Peyer's patch (tissue), 4 donors: Measurements from ENCODE around the gene SEC24A. TPM values are rescaled to one million over a fixed set of nuclear protein-coding genes. Genes with fewer than 3 reads are reported as not detected.

ENCODE experiments used
- DNase-seq, 3 donors: peaks; one replicate each; pipeline ENCODE4 v3.0.0-alpha.2; 2017 to 2019
- H3K27ac ChIP-seq, 4 donors: fragments of 200-600 bp; sonication (generic); one replicate each; pipeline ENCODE4 v1.5.1; 2016 to 2019
- H3K27me3 ChIP-seq, 2 donors: fragments of 200-600 bp; sonication (generic); one replicate each; pipeline ENCODE4 v1.5.1; 2019
- H3K36me3 ChIP-seq, 3 donors: fragments of 200-600 bp; sonication (generic); one replicate each; pipeline ENCODE4 v1.5.1; 2016 to 2019
- H3K4me1 ChIP-seq, 4 donors: fragments of 200-600 bp; sonication (generic); one replicate each; pipeline ENCODE4 v1.5.1; 2016 to 2019
- H3K4me3 ChIP-seq, 4 donors: fragments of 200-600 bp; sonication (generic); 1 replicate in 3 of 4; 2 replicates in 1 of 4; pipeline ENCODE4 v1.5.1; 2016 to 2019; ENCODE audit warnings: mild to moderate bottlenecking in 1 of 4
- H3K9me3 ChIP-seq, 4 donors: fragments of 200-600 bp; sonication (generic); one replicate each; pipeline ENCODE4 v1.5.1; 2016 to 2019; ENCODE audit warnings: mild to moderate bottlenecking in 1 of 4
- POLR2A ChIP-seq, 2 donors: fragments of 450-650 bp; IDR thresholded peaks; one replicate each; pipeline ENCODE4 v1.5.1; 2017; ENCODE audit warnings: antibody characterized with exemption in 2 of 2, mild to moderate bottlenecking in 2 of 2, moderate library complexity in 2 of 2
- small RNA-seq, 2 donors: library from RNA; depleted of rRNA; stranded (forward); fragments of <200 nt; gene quantifications; one replicate each; pipeline ENCODE3, GENCODE V24; 2016
- total RNA-seq, 4 donors: library from RNA; depleted of rRNA; stranded (reverse); fragments of >200 nt; gene quantifications; one replicate each; pipeline ENCODE4 v1.1.0, GENCODE V29; 2016
- TF ChIP-seq, protein P1 (sequence below), 6 experiments: fragments of 450-650 bp in 4 of 6; fragments of 200-600 bp in 2 of 6; sonication (generic) in 1 of 6; IDR thresholded peaks; one replicate each; pipeline ENCODE4 v1.5.1; 2017 to 2019; ENCODE audit warnings: antibody characterized with exemption in 6 of 6, mild to moderate bottlenecking in 3 of 6, moderate library complexity in 1 of 6

SEC24A gene
- total RNA-seq, 4 donors from 2014 or later: 17.3 to 54.8 (median 40.4) TPM

- Histone ChIP-seq H3K4me3 (no peak overlapping the region), H3K4me1 (no peaks in the 10 kb centered on the region), H3K9me3 (no peaks in the 10 kb centered on the region), H3K27ac (no peak overlapping the region), H3K36me3 (peaks cover 0 to 96% (median 4%) of the 10 kb centered on the region in 3 donors), H3K27me3 (no peaks in the 10 kb centered on the region)
- TF ChIP-seq POLR2A (IDR thresholded peaks at IDR 0.05): no peak
- TF ChIP-seq, protein P1, sequence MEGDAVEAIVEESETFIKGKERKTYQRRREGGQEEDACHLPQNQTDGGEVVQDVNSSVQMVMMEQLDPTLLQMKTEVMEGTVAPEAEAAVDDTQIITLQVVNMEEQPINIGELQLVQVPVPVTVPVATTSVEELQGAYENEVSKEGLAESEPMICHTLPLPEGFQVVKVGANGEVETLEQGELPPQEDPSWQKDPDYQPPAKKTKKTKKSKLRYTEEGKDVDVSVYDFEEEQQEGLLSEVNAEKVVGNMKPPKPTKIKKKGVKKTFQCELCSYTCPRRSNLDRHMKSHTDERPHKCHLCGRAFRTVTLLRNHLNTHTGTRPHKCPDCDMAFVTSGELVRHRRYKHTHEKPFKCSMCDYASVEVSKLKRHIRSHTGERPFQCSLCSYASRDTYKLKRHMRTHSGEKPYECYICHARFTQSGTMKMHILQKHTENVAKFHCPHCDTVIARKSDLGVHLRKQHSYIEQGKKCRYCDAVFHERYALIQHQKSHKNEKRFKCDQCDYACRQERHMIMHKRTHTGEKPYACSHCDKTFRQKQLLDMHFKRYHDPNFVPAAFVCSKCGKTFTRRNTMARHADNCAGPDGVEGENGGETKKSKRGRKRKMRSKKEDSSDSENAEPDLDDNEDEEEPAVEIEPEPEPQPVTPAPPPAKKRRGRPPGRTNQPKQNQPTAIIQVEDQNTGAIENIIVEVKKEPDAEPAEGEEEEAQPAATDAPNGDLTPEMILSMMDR (IDR thresholded peaks at IDR 0.05): no peak
- DNase-seq: no peak
Observed at GRCh38 chr5:134769206-134769605, 120.6 kb downstream of the SEC24A start.

GRCh38 chr5:134772461-134773125 is 124.0 kb downstream of the SEC24A start:
- H3K36me3 ChIP-seq: peaks cover 0 to 92% (median 4%) of the 10 kb centered on the region in 3 donors
- no peak overlapping the region for H3K4me3 ChIP-seq
- no peaks in the 10 kb centered on the region for H3K9me3 ChIP-seq
- H3K27ac ChIP-seq: no peak overlapping the region
- no peaks in the 10 kb centered on the region for H3K27me3 ChIP-seq
- H3K4me1 ChIP-seq: no peaks in the 10 kb centered on the region
- DNase-seq: no peak
- no peak for TF ChIP-seq POLR2A (IDR thresholded peaks at IDR 0.05)
- TF ChIP-seq, protein P1 (IDR thresholded peaks at IDR 0.05): no peak

- H3K27ac ChIP-seq: no peak overlapping the region
- H3K4me3 ChIP-seq: no peak overlapping the region
- TF ChIP-seq POLR2A (IDR thresholded peaks at IDR 0.05): no peak
- TF ChIP-seq, protein P1 (IDR thresholded peaks at IDR 0.05): no peak
- H3K27me3 ChIP-seq: no peaks in the 10 kb centered on the region
- DNase-seq: no peak
- no peaks in the 10 kb centered on the region for H3K9me3 ChIP-seq
- H3K36me3 ChIP-seq: peaks cover 0 to 93% (median 4%) of the 10 kb centered on the region in 3 donors
- no peaks in the 10 kb centered on the region for H3K4me1 ChIP-seq
Observed at GRCh38 chr5:134777366-134777765, 128.8 kb downstream of the SEC24A start.

Small RNAs within 50 kb of the gene (small RNA-seq; reads per million reads assigned to genes)
- gene RNU6-1164P: 0 reads per million in 2 donors
- gene RNU6-1311P: 0 reads per million in 2 donors
- 0 reads per million in 2 donors for gene RNU6-757P

Other genes with a start within 250 kb of the SEC24A start
- gene CDKN2AIPNL, start 236.9 kb upstream of the SEC24A start, total RNA-seq: 10 to 100 TPM; 13.1 to 25.9 (median 21.9) TPM
- 10 to 100 TPM; 51.5 to 77.6 (median 57.4) TPM for gene JADE2, start 123.1 kb upstream of the SEC24A start, total RNA-seq
- 100 to 1,000 TPM; 102 to 126 (median 118) TPM for gene SAR1B, start 16.0 kb upstream of the SEC24A start, total RNA-seq
- 10 to 100 TPM; 15.7 to 25.6 (median 20.9) TPM for gene CAMLG, start 89.8 kb downstream of the SEC24A start, total RNA-seq
- gene DDX46, start 110.0 kb downstream of the SEC24A start, total RNA-seq: 10 to 100 TPM; 27.0 to 59.4 (median 41.8) TPM
- 10 to 100 TPM; 24.8 to 36.7 (median 35.6) TPM for gene C5orf24, start 197.2 kb downstream of the SEC24A start, total RNA-seq
- gene TXNDC15, start 225.6 kb downstream of the SEC24A start, total RNA-seq: 10 to 100 TPM; 34.3 to 81.7 (median 39.9) TPM